K562 (cell line): ENCODE results near the gene RNF26. TPM values are rescaled to one million over a fixed set of nuclear protein-coding genes. Genes with fewer than 3 reads are reported as not detected.

Source experiments
- ASH1L ChIP-seq: fragments of 450-650 bp; IDR thresholded peaks from 2 replicates; pipeline ENCODE4 v1.6.1; 2018; ENCODE audit warnings: borderline replicate concordance, mild to moderate bottlenecking, low read depth; ENCODE audit not compliant: partially characterized antibody
- DNMT1 ChIP-seq: fragments of 450-650 bp; IDR thresholded peaks from 2 replicates; pipeline ENCODE4 v1.6.1; 2016; ENCODE audit warnings: antibody characterized with exemption, mild to moderate bottlenecking
- ELF1 ChIP-seq: fragments of 200-800 bp; sonication (Bioruptor generic); IDR thresholded peaks from 2 replicates; pipeline ENCODE4 v1.6.1; 2016; ENCODE audit warnings: missing genetic modification characterization, missing compliant biosample characterization
- ID3 ChIP-seq, 2 experiments: fragments of 250-450 bp in 1 of 2; fragments of 450-650 bp in 1 of 2; sonication (Bioruptor Pico) in 1 of 2; IDR thresholded peaks; 2 replicates each; pipeline versions ENCODE4 v1.6.1 to v1.8.0; 2016 to 2021; ENCODE audit warnings: mild to moderate bottlenecking in 2 of 2, moderate library complexity in 2 of 2, missing compliant biosample characterization in 1 of 2, missing genetic modification characterization in 1 of 2
- MEIS2 ChIP-seq: fragments of 450-650 bp; IDR thresholded peaks from 2 replicates; pipeline ENCODE4 v1.6.1; 2014; ENCODE audit warnings: mild to moderate bottlenecking; ENCODE audit not compliant: partially characterized antibody
- POLR2B ChIP-seq: fragments of 450-650 bp; IDR thresholded peaks from 2 replicates; pipeline ENCODE4 v1.6.1; 2018; ENCODE audit warnings: low read depth; ENCODE audit not compliant: partially characterized antibody
- RFX1 ChIP-seq: fragments of 450-650 bp; IDR thresholded peaks from 2 replicates; pipeline ENCODE4 v1.6.1; 2016; ENCODE audit warnings: mild to moderate bottlenecking, moderate library complexity
- SMARCA5 ChIP-seq: fragments of 450-650 bp; IDR thresholded peaks from 2 replicates; pipeline ENCODE4 v1.6.1; 2016
- ZNF282 ChIP-seq: sonication (generic); formaldehyde crosslinking; IDR thresholded peaks from 2 replicates; pipeline ENCODE4 v1.8.1; 2023; ENCODE audit warnings: missing genetic modification reagents
- ZNF639 ChIP-seq, 2 experiments: fragments of 200-800 bp in 1 of 2; sonication (Bioruptor generic) in 1 of 2; sonication (generic) in 1 of 2; formaldehyde crosslinking in 1 of 2; IDR thresholded peaks in 1 of 2; conservative IDR thresholded peaks in 1 of 2; 2 replicates each; pipeline versions ENCODE4 v1.5.0 to v1.6.1; 2016 to 2020; ENCODE audit warnings: missing compliant biosample characterization in 1 of 2, missing genetic modification characterization in 1 of 2, missing genetic modification reagents in 1 of 2
- polyA plus RNA-seq, 8 experiments: library from polyadenylated mRNA; depleted of rRNA in 4 of 8; stranded (reverse) in 5 of 8; unstranded in 3 of 8; fragments of >200 nt; fragmentation: Nextera tagmentation in 2 of 8; fragmentation: Illumina TruSeq in 1 of 8; extraction: Ambion mirVana in 2 of 8; extraction: Trizol in 1 of 8; gene quantifications; 2 replicates each; pipeline versions ENCODE4 v1.2.1 to v1.2.3, GENCODE V29; 2011 to 2014; ENCODE audit warnings: inconsistent platforms in 1 of 8, missing spikeins in 1 of 8
- total RNA-seq, 7 experiments: library from RNA; depleted of rRNA in 6 of 7; stranded (reverse); fragments of >200 nt in 6 of 7; fragmentation: Illumina TruSeq in 2 of 7; extraction: Trizol in 2 of 7; gene quantifications; 2 replicates each; pipeline versions ENCODE4 v1.2.1 to v1.2.3, GENCODE V29; 2011 to 2021; ENCODE audit warnings: low replicate concordance in 1 of 7
- TF ChIP-seq, protein P1 (sequence below): fragments of 450-650 bp; IDR thresholded peaks from 2 replicates; pipeline ENCODE4 v1.6.1; 2016; ENCODE audit warnings: antibody characterized with exemption

RNF26 gene
- total and polyA plus RNA-seq, 9 of the 15 experiments (the other 6 are each of a cell fraction or from before 2014, with no cell fraction given), result 5.3 to 53.6 (median 12.7) TPM

DNA sequence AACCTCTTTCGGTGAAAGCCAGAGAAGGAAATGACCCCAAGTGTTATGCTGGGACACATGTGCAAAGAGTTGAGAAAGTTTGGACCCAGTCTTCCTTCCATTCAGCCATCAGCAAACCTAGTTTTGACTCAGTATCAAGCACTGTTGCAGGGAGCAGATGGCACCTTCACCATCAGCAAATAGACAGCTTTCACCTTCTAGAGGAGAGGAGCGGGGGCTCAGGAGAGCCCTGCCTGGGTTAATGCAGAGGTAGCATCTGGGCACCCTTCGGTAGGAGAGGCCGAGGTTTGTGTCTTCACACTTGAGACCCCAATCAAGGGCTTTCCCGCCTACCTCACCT lies 28.4 kb downstream of the RNF26 start (continued):
- TF ChIP-seq ASH1L (no peak), DNMT1 (no peak), RFX1 (no peak), ZNF639 (CRISPR knock-in tag; conservative IDR thresholded peaks at IDR 0.05 in 1 of 2, IDR thresholded peaks at IDR 0.05 in 1 of 2) (no peak), ZNF282 (CRISPR knock-in tag) (no peak), ELF1 (tag) (no peak), ID3 (CRISPR knock-in tag; IDR thresholded peaks at IDR 0.05) (no peak), ID3 (tag; IDR thresholded peaks at IDR 0.05) (no peak), POLR2B (no peak), MEIS2 (no peak), SMARCA5 (no peak)
- TF ChIP-seq, protein P1, sequence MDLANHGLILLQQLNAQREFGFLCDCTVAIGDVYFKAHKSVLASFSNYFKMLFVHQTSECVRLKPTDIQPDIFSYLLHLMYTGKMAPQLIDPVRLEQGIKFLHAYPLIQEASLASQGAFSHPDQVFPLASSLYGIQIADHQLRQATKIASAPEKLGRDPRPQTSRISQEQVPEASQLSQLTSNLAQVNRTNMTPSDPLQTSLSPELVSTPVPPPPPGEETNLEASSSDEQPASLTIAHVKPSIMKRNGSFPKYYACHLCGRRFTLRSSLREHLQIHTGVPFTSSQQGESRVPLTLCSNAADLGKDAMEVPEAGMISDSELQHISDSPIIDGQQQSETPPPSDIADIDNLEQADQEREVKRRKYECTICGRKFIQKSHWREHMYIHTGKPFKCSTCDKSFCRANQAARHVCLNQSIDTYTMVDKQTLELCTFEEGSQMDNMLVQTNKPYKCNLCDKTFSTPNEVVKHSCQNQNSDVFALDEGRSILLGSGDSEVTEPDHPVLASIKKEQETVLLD, result no peak
- TF ChIP-seq, all 486 proteins: peak for 0
